ENCODE data around the gene NAIF1.

- TF ChIP-seq TBL1XR1 (IDR thresholded peaks at IDR 0.05; ENCODE audit: low read depth, low read length): no peak
- no peak for TF ChIP-seq USF2 (IDR thresholded peaks at IDR 0.05; ENCODE audit: borderline replicate concordance, low read depth, low read length)
- TF ChIP-seq KAT2A (conservative IDR thresholded peaks at IDR 0.05; ENCODE audit: control insufficient read depth, low read depth, low read length): no peak
- no peak for TF ChIP-seq EP300 (IDR thresholded peaks at IDR 0.05; ENCODE audit: borderline replicate concordance in 1 of 2, control insufficient read depth in 1 of 2, low read depth in 2 of 2, low read length in 2 of 2)
- TF ChIP-seq CTCF (IDR thresholded peaks at IDR 0.05 in 2 of 3, conservative IDR thresholded peaks at IDR 0.05 in 1 of 3; ENCODE audit: control insufficient read depth in 2 of 3, extremely low read depth in 1 of 3, insufficient read depth in 1 of 3, low read depth in 3 of 3, low read length in 3 of 3): no peak
- no peak for TF ChIP-seq ZBTB40 (IDR thresholded peaks at IDR 0.05; ENCODE audit: borderline replicate concordance)
- no peak for TF ChIP-seq ZBTB33 (IDR thresholded peaks at IDR 0.05)
Observed at GRCh38 chr9:128070874-128071273, 3.8 kb upstream of the NAIF1 start.
